Measurements from ENCODE around the gene TRABD2A.

The TRABD2A gene

DNA sequence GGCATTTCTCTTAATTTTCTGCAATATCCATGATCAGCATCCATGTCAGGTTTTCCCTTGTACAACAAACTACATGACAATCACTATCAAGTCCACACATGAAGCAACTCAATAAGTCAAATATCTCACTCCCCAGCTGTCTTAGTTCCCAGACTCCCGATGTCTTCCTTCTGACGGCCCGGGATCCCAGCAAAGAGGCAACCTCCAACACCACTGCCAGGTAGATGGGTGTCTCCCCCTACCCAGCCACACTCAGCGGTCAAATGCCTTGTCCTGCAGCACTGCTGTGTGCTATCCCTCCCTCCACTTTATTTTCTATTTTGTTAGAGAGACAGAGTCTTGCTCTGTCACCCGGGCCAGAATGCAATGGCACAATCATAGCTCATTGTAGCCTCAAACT, 23.3 kb downstream of the TRABD2A start:
- Histone ChIP-seq H3K9me3 (replicated peaks; ENCODE audit: low read length) (no peaks in the 10 kb centered on the region), H3K4me3 (ENCODE audit: low read length) (no peak overlapping the region), H3K36me3 (ENCODE audit: insufficient read depth, low read length) (no peaks in the 10 kb centered on the region), H3K4me1 (ENCODE audit: control insufficient read depth, insufficient read depth, low read length) (no peaks in the 10 kb centered on the region), H3K9ac (ENCODE audit: low read depth, low read length) (no peak overlapping the region), H3K4me2 (ENCODE audit: low read length) (no peak overlapping the region), H3K27me3 (ENCODE audit: control insufficient read depth, insufficient read depth, low read length) (peaks cover 23% of the 10 kb centered on the region)

DNA sequence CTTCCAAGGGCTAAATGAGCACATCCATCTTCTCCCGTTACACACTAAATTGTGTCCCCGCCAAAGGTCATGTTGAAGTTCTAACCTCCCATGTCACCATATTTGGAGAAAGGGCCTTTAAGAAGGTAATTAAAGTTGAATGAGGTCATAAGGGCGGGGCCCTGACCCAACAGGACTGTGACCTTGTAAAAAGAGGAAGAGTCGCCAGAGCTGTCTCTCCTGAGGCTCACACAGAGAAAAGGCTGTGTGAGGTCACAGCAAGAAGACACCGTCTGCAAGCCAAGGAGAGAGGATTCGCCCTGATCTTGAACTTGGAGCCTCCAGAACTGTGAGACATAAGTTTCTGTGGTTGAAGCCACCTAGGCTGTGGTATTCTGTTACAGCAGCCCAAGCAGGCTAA, 24.1 kb downstream of the TRABD2A start:
- no peak overlapping the region for H3K4me3 ChIP-seq (ENCODE audit: low read length)
- no peaks in the 10 kb centered on the region for H3K9me3 ChIP-seq (replicated peaks; ENCODE audit: low read length)
- no peaks in the 10 kb centered on the region for H3K36me3 ChIP-seq (ENCODE audit: insufficient read depth, low read length)
- no peaks in the 10 kb centered on the region for H3K4me1 ChIP-seq (ENCODE audit: control insufficient read depth, insufficient read depth, low read length)
- H3K27me3 ChIP-seq (ENCODE audit: control insufficient read depth, insufficient read depth, low read length): peaks cover 29% of the 10 kb centered on the region
- H3K9ac ChIP-seq (ENCODE audit: low read depth, low read length): no peak overlapping the region
- no peak overlapping the region for H3K4me2 ChIP-seq (ENCODE audit: low read length)

DNA sequence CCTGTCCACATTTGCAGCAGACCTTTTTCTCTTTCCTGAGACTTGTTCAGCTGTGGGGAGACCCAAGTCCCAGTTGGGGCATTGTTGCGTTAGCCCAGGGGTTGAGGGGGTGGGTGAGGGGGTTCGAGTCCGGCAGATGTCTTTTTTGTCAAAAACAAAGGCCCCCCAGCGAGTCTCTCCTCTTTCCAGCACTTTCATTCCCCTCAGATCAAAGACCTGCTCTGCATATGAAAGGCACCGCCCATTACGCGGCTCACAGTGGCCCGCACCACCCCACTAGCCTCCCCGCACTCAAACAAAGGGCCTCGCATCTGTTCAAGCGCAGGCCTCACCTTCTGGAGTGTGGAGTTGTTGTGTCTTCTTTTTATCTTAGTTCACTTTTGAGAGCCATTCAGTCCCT, 25.2 kb downstream of the TRABD2A start:
- no peak overlapping the region for H3K4me3 ChIP-seq (ENCODE audit: low read length)
- H3K9ac ChIP-seq (ENCODE audit: low read depth, low read length): no peak overlapping the region
- no peaks in the 10 kb centered on the region for H3K9me3 ChIP-seq (replicated peaks; ENCODE audit: low read length)
- H3K27me3 ChIP-seq (ENCODE audit: control insufficient read depth, insufficient read depth, low read length): peaks cover 23% of the 10 kb centered on the region
- H3K4me1 ChIP-seq (ENCODE audit: control insufficient read depth, insufficient read depth, low read length): no peaks in the 10 kb centered on the region
- H3K36me3 ChIP-seq (ENCODE audit: insufficient read depth, low read length): no peaks in the 10 kb centered on the region
- no peak overlapping the region for H3K4me2 ChIP-seq (ENCODE audit: low read length)

DNA sequence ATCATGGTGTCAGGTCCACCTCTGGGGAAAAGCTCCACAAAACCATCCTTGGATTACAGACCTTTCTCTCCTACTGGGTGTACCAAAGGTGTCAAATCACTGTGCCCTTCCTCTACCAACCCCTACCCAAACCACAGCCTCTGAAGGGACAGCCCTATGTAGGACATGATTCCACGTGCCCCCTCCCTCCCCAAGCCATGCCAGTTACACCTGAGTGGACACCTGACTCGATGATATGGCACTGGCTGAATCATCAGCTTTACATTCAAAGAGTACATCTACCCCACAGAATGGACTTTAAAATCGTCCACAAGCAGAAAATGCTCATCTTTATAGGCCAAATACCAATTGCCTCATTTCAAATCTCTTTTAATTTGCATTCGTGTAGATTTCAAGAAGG, 26.0 kb downstream of the TRABD2A start:
- Histone ChIP-seq H3K9ac (ENCODE audit: low read depth, low read length) (no peak overlapping the region), H3K4me2 (ENCODE audit: low read length) (no peak overlapping the region), H3K4me3 (ENCODE audit: low read length) (no peak overlapping the region), H3K27me3 (ENCODE audit: control insufficient read depth, insufficient read depth, low read length) (peaks cover 20% of the 10 kb centered on the region), H3K4me1 (ENCODE audit: control insufficient read depth, insufficient read depth, low read length) (no peaks in the 10 kb centered on the region), H3K36me3 (ENCODE audit: insufficient read depth, low read length) (no peaks in the 10 kb centered on the region), H3K9me3 (replicated peaks; ENCODE audit: low read length) (no peaks in the 10 kb centered on the region)

DNA sequence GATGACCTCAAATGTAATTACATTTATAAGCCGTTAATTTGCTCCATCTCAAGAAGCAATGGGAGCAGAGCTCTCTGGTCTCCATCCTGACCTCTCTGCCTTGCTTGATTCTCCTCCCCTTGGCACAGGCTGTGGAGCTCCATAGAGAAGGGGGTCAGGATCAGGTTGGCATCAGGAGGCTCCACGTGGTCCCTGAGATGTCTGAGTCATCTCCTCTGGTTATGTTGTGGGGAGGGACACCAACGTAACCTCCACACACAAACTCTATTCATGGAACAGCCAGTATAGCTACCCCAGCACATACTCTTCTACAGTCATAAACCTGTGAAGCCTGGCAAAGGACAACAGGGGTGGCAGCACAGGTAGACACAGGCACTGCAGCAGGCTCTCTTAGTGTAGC, 29.0 kb downstream of the TRABD2A start:
- H3K4me2 ChIP-seq (ENCODE audit: low read length): no peak overlapping the region
- no peak overlapping the region for H3K4me3 ChIP-seq (ENCODE audit: low read length)
- H3K36me3 ChIP-seq (ENCODE audit: insufficient read depth, low read length): no peaks in the 10 kb centered on the region
- H3K4me1 ChIP-seq (ENCODE audit: control insufficient read depth, insufficient read depth, low read length): no peaks in the 10 kb centered on the region
- H3K27me3 ChIP-seq (ENCODE audit: control insufficient read depth, insufficient read depth, low read length): peaks cover 26% of the 10 kb centered on the region
- no peak overlapping the region for H3K9ac ChIP-seq (ENCODE audit: low read depth, low read length)
- H3K9me3 ChIP-seq (replicated peaks; ENCODE audit: low read length): no peaks in the 10 kb centered on the region

DNA sequence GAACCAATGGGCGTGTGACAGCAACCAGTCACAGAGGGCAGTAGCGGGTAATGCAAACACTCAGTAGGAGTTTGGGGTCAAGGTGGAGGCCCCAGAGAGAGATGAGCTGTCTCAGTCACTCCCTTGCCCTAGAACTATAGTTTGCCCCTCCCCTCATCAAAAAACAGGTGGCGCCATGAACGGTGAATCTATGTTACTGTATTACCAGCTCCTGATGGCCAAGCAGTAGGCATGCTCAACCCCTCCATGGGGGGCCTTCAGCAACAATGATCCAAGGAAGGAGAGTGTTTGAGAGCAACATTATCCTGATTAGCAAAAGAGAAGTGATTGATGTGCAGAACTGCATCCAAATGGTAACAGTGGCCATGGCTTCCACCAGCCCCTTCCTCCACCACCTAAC, 30.4 kb downstream of the TRABD2A start:
- Histone ChIP-seq H3K4me2 (ENCODE audit: low read length) (no peak overlapping the region), H3K4me3 (ENCODE audit: low read length) (no peak overlapping the region), H3K27me3 (ENCODE audit: control insufficient read depth, insufficient read depth, low read length) (peaks cover 21% of the 10 kb centered on the region), H3K9ac (ENCODE audit: low read depth, low read length) (no peak overlapping the region), H3K36me3 (ENCODE audit: insufficient read depth, low read length) (no peaks in the 10 kb centered on the region), H3K9me3 (replicated peaks; ENCODE audit: low read length) (no peaks in the 10 kb centered on the region), H3K4me1 (ENCODE audit: control insufficient read depth, insufficient read depth, low read length) (no peaks in the 10 kb centered on the region)

DNA sequence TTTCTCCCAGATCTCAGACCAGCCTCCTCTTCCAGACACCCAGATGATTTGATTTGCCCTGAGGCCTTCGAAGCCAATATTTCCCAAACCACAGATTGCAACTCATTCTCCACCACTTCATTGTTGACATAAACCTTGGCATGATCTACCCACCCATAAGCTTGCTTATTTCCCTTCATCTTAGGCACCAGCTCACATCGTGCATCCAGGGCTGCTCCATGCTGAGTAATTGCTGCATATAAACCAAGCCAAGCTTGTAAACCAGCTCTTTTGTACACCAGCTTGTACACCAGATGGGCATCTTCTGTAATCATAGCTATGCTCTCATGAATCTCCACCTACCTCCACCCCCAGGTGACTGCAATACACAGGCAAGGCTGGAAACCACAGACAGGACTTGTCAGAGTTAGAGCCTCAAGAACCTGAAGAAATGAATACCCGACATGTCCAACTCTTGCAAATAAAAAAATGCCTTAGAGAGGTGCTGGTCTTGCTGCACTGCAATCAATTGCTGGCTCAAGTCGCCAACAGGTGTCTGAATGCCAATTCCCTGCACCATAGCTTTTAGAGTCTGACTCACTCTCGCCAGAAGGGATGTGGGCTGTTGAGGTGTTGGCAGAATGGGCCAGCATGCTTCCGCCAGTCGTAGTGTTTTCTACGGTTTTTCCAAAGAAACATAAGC, 31.5 kb downstream of the TRABD2A start:
- no peaks in the 10 kb centered on the region for H3K4me1 ChIP-seq (ENCODE audit: control insufficient read depth, insufficient read depth, low read length)
- H3K4me3 ChIP-seq (ENCODE audit: low read length): no peak overlapping the region
- H3K36me3 ChIP-seq (ENCODE audit: insufficient read depth, low read length): no peaks in the 10 kb centered on the region
- H3K4me2 ChIP-seq (ENCODE audit: low read length): no peak overlapping the region
- no peak overlapping the region for H3K9ac ChIP-seq (ENCODE audit: low read depth, low read length)
- H3K9me3 ChIP-seq (replicated peaks; ENCODE audit: low read length): no peaks in the 10 kb centered on the region
- H3K27me3 ChIP-seq (ENCODE audit: control insufficient read depth, insufficient read depth, low read length): peaks cover 13% of the 10 kb centered on the region

DNA sequence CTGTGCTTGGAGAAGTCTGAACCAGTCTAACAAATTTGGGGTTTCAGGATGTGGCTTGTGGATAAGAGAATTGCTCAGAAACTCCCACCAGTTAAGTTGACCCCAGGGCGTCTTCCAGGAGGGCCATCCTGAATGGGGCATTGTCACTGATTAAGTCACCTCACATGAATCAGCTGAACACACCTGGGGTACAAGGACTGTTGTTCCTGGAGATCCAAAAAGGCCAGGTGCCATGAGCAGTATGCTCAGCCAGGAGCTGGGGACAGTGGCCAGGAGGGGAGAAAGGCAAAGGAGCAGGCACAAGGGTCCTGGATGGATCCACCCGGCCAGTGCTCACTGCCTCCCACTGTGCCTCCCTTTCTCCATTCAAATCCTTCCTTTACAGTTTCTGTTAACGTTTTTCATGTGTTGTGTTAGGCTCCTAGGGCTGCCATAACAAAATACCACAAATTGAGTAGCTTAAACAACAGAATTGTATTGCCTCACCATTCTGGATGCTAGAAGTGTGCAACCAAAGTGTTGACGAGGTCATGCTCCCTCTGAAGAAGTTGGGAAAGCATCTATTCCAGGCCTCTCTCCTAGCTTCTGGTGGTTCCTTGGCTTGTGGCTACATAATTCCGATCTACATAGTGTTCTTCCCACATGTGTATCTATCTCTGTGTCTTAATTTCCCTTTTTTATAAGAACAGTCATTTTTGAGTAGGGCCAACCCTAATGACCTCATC, 33.4 kb downstream of the TRABD2A start:
- no peaks in the 10 kb centered on the region for H3K9me3 ChIP-seq (replicated peaks; ENCODE audit: low read length)
- H3K27me3 ChIP-seq (ENCODE audit: control insufficient read depth, insufficient read depth, low read length): peaks cover 12% of the 10 kb centered on the region
- no peaks in the 10 kb centered on the region for H3K36me3 ChIP-seq (ENCODE audit: insufficient read depth, low read length)
- no peaks in the 10 kb centered on the region for H3K4me1 ChIP-seq (ENCODE audit: control insufficient read depth, insufficient read depth, low read length)
- no peak overlapping the region for H3K4me3 ChIP-seq (ENCODE audit: low read length)
- no peak overlapping the region for H3K4me2 ChIP-seq (ENCODE audit: low read length)
- H3K9ac ChIP-seq (ENCODE audit: low read depth, low read length): no peak overlapping the region

DNA sequence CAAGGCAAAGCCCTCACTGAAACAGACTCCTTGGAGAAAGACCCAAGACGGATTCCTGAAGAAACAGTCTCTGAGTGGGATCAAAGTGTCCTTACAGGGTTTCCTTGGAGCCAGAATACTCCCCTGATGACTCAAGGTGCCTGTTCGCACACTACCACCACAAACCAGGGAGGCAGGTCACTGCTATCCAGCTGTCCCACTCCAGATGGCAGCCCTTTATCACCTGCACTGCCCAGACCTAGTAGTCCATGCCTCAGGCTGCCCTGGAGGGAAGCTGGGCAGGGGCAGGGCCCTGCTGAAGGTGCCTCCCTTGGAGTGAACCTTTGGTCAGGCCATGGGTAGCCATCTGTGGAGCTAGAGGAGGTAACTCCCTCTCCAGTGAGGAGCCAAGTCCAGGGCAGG, 34.1 kb downstream of the TRABD2A start:
- peaks cover 6% of the 10 kb centered on the region for H3K27me3 ChIP-seq (ENCODE audit: control insufficient read depth, insufficient read depth, low read length)
- no peak overlapping the region for H3K4me3 ChIP-seq (ENCODE audit: low read length)
- no peaks in the 10 kb centered on the region for H3K9me3 ChIP-seq (replicated peaks; ENCODE audit: low read length)
- H3K9ac ChIP-seq (ENCODE audit: low read depth, low read length): no peak overlapping the region
- H3K4me2 ChIP-seq (ENCODE audit: low read length): no peak overlapping the region
- H3K4me1 ChIP-seq (ENCODE audit: control insufficient read depth, insufficient read depth, low read length): no peaks in the 10 kb centered on the region
- H3K36me3 ChIP-seq (ENCODE audit: insufficient read depth, low read length): no peaks in the 10 kb centered on the region

DNA sequence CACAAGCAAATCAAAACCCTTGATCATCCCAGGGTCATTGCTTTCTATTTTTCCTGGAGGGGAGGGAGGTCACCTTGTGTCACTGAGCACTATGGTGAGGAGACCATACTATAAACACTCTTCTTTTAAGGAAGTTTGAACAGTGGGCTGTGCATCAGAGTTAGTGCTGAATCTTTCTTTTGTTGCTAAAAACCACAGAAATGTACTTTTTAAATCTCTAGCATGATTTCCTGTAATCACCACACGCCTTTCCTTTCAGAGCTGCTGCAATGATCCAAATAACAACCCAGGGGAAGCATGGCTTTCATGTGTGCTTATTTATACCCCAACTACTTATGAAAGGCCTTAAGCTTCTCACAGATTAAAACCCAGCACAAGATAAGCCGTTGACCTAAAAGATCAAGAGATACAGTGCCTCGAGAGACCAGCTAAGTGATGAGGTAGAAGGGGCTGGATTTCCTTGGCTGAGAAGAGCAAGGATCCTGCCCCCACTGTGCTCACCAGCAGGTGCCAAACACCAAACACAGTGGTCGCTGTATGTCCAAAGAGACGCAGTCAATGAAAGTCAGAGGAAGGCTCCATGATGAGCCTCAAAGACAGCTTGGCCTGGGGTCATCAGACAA, 34.7 kb downstream of the TRABD2A start:
- no peak overlapping the region for H3K9ac ChIP-seq (ENCODE audit: low read depth, low read length)

DNA sequence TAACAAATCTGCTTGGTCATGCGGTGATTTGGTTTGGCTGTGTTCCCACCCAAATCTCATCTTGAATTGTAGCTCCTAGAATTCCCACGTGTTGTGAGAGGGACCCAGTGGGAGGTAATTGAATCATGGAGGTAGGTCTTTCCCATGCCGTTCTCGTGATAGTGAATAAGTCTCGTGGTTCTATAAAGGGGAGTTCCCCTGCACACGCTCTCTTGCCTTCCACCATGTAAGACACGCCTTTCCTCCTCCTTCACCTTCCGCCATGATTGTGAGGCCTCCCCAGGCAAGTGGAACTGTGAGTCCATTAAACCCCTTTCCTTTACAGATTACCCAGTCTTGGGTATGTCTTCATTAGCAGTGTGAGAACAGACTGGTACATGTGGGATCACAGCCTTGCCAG, 36.7 kb downstream of the TRABD2A start:
- H3K4me2 ChIP-seq (ENCODE audit: low read length): no peak overlapping the region
- H3K9me3 ChIP-seq (replicated peaks; ENCODE audit: low read length): no peaks in the 10 kb centered on the region
- no peaks in the 10 kb centered on the region for H3K36me3 ChIP-seq (ENCODE audit: insufficient read depth, low read length)
- H3K9ac ChIP-seq (ENCODE audit: low read depth, low read length): no peak overlapping the region
- no peaks in the 10 kb centered on the region for H3K4me1 ChIP-seq (ENCODE audit: control insufficient read depth, insufficient read depth, low read length)
- H3K4me3 ChIP-seq (ENCODE audit: low read length): no peak overlapping the region
- H3K27me3 ChIP-seq (ENCODE audit: control insufficient read depth, insufficient read depth, low read length): peaks cover 4% of the 10 kb centered on the region

More for the DNA sequence above, 34.7 kb downstream of the TRABD2A start:
- no peaks in the 10 kb centered on the region for H3K4me1 ChIP-seq (ENCODE audit: control insufficient read depth, insufficient read depth, low read length)
- no peaks in the 10 kb centered on the region for H3K36me3 ChIP-seq (ENCODE audit: insufficient read depth, low read length)
- H3K27me3 ChIP-seq (ENCODE audit: control insufficient read depth, insufficient read depth, low read length): peaks cover 6% of the 10 kb centered on the region
- no peak overlapping the region for H3K4me3 ChIP-seq (ENCODE audit: low read length)
- no peak overlapping the region for H3K4me2 ChIP-seq (ENCODE audit: low read length)
- H3K9me3 ChIP-seq (replicated peaks; ENCODE audit: low read length): no peaks in the 10 kb centered on the region
